HG03575 (cell line): ENCODE data around the gene PTCH1.

Experiments used
- ATAC-seq: cut with Tn5 transposase; IDR thresholded peaks from one replicate; pipeline ENCODE4 v1.9.1; 2021; ENCODE audit not compliant: unreplicated experiment, insufficient number of reproducible peaks, low FRiP score; ENCODE audit errors: extremely low read depth

Gene PTCH1

DNA sequence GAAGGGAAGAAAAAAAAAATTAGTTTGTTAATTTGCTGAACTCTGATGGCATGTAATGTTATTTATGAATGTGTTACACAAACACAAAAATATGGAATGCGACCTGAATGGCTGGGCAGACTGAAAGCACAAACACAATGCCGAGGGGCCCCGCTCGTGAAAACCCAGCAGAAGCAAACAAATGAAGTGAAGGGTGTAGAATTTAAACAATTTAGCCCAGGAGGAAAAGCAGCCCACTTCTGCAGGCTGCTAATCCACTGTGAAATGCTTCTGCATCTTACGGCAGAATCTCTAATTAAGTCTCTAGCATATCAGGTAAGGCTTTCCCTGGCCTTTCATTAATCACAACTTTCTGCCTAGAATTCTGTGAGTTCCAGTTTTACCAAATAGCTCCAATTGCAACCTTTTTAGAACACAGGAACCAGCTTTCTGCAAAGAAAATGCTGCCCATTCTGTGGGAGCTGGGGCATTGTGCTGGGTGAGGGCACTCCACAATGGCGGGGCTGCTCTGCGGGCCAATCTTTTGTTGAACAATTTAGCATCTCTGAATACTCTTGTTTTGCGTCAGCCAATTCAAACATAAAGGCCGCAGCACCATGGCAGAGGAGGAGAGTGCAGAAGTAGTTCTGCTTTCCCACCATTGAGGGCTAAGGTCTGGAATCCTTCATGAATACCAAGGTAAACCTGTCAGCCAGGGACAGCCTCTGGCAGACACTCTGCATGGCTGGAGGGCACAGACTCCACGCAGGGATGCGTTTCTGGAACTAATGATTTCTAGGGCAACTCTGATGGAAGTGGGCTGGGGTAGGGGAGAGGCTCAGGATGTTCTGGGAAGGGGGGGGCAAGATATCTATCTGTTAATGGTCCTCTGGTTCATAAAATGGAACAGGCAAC is 66.4 kb downstream of the PTCH1 start:
- ATAC-seq = no peak

- ATAC-seq = no peak
Observed at GRCh38 chr9:95449016-95449415, 67.8 kb downstream of the PTCH1 start.

DNA sequence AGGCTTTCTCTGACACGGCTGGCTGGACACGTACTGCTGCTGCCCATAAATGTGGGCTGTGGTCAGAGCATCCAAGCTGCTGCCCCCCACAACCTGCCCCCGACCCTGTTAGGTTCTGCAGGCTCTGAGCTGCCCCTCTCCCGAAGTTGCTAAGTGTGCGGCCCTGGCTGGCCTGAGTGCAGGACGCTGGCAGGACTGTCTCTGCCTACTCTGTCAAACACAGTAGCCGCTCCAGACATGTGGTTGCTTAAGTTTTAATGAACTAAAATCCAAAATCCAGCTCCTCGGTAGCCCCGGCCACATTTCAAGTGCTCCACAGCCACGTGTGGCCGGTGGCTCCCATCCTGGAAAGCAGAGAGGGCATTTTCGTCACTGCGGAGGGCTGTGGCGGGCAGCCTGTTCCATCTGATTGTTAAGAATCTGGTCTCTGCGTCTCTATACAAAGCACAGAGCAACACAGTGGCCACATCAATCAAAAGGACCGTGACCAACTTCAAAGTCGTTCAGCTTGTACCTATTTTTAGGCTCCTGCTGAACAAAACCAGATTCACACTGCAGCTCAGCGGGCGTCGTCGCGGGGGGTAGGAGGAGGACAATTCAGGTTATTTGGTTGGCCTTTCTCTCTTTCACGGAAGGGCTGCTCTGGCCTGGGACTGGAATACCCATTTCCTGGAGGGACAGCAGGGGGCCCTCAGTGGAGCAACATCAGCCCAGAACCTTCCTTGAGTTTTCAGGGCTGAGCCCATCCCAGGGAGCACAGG is 68.9 kb downstream of the PTCH1 start:
- ATAC-seq = no peak

DNA sequence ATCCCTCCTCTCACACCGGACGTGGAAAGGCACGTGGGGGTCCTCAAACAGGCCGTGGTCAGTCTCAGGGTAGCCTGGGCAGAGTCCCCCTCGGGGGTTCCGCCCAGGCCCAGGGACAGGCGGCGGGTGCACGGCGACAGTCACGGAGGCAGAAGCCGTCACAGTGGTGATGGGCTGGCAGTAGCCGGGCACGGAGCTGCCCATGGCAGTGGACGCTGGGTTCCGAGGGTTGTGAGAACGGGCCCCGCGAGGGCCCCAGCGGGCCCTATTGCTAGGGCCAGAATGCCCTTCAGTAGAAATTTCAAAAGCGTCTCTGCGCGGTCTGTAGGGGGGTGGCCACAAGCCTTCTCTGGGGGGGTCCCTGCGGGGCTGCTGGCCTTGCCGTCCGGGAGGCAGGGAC is 69.8 kb downstream of the PTCH1 start:
- no peak for ATAC-seq

- no peak for ATAC-seq
Observed at GRCh38 chr9:95446259-95446658, 70.5 kb downstream of the PTCH1 start.

GRCh38 chr9:95444160-95444559 is 72.6 kb downstream of the PTCH1 start:
- no peak for ATAC-seq

DNA sequence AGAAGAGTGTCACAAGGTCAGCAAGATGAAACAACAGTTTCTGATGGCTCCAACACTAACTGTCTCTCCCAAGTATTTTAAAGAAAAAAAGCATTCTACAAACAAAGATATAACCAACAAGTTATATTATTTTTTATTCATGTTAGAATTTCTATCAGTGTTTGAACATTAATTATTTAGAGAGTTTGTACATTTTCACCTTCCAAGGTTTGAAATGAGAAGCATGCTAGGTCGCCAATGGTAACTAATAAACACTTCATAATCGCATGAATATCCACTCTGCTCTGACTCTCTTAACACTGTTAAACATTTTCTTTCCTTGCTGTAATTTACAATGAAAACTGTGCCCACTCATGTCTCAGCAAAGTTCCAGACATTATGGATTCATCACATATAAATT is 73.5 kb downstream of the PTCH1 start:
- ATAC-seq = no peak

- ATAC-seq = no peak
Observed at GRCh38 chr9:95441081-95441480, 75.7 kb downstream of the PTCH1 start.

DNA sequence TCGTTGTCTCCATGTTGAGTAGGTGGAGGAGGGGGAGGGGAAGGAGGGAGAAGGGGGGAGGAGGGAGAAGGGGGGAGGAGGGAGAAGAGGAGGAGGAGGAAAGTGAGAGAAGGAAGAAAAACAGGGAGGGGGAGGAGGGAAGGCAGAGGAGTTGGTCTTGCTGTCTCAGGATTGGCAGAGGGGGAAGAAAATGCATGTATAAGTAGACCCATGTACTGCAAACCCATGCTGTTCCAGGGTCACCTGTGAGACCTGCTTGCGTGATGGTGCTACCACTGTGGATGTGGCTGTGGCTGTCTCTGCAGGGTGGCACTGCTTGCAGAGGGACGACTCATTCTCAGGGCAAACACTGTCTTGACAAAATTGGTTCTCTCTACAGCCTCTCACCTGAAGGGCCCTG is 76.3 kb downstream of the PTCH1 start:
- no peak for ATAC-seq

DNA sequence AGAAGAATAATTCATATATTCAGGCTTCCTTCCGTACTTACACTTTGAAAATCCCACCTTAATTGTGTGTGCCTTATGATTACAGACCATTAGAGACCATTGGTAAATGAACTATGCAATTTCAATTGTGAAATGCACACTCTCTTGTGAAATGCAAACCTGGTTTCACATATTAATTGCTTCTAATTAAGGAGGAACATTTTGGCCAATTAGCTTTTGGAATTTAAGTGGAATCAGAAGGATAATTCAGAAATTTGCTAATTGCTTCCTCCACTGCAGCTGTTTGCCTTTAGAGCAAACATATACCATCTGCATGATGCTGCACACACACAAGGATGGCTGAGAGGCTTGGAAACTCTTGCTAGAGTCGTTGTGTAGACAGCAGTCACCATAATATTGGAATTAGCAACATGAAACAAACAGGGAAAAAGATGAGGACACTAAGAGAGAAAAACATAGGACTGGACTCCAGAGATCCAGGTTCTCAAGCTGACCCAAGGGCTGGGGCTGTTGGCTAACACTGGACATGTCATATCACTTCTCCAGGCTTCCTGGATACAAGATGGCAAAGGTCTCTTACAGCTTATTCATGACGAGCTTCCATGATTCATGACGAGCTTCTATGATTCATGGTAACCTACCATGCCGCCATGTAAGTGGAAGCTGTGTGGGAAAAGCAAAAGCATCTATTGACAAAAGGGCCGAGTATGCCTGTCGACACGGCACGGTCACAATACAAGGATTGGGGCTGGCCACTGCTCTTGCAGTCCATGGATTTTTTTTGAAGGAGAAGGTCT is 78.0 kb downstream of the PTCH1 start:
- no peak for ATAC-seq

GRCh38 chr9:95437559-95437958 is 79.2 kb downstream of the PTCH1 start:
- ATAC-seq = no peak

GRCh38 chr9:95436416-95436815 is 80.4 kb downstream of the PTCH1 start:
- no peak for ATAC-seq

GRCh38 chr9:95435074-95435728 is 81.6 kb downstream of the PTCH1 start:
- no peak for ATAC-seq

- ATAC-seq = no peak
Observed at GRCh38 chr9:95434116-95435073, 82.4 kb downstream of the PTCH1 start.

- ATAC-seq = no peak
Observed at GRCh38 chr9:95433096-95433819, 83.5 kb downstream of the PTCH1 start.

GRCh38 chr9:95431286-95431685 is 85.5 kb downstream of the PTCH1 start:
- ATAC-seq = no peak

- ATAC-seq = no peak
Observed at GRCh38 chr9:95429948-95430620, 86.7 kb downstream of the PTCH1 start.
